ENCODE results near the gene XYLT2. TPM values are rescaled to one million over a fixed set of nuclear protein-coding genes. Genes with fewer than 3 reads are reported as not detected.

The XYLT2 gene
- total and polyA plus RNA-seq, 9 of the 15 experiments (the other 6 are each of a cell fraction or from before 2014, with no cell fraction given), result 0.63 to 9.1 (median 4.3) TPM

GRCh38 chr17:50371526-50371925, 25.6 kb downstream of the XYLT2 start:
- BruUV-seq (replicated peaks), result no TSS peak
- Histone ChIP-seq H3K36me3 (ENCODE audit: control insufficient read depth, insufficient read depth, low read length) (peaks cover 72% of the 10 kb centered on the region), H3K4me3 (peak overlapping the region; percentile 77; the same call in 1 of the 2 replicates), H3K27ac (ENCODE audit: extremely low read depth, low read depth, low read length) (no peak overlapping the region; the same call in 1 of the 3 replicates), H3K9ac (ENCODE audit: insufficient read depth in 1 of 2, low read depth in 2 of 2, low read length in 2 of 2) (peak overlapping the region in 1 of 2 experiments; percentile 98; a peak in 1 of 4 replicates), H3K27me3 (ENCODE audit: control insufficient read depth in 2 of 2, insufficient read depth in 2 of 2, low read length in 2 of 2) (no peaks in the 10 kb centered on the region), H4K20me1 (replicated peaks; ENCODE audit: control insufficient read depth, insufficient read depth, low read length) (0 out of 2 replicates have a peak, but pooled peaks cover 2% of the 10 kb centered on the region), H3K4me2 (ENCODE audit: insufficient read depth, low read length) (peak overlapping the region; percentile 99), H3K9me1 (ENCODE audit: control insufficient read depth, insufficient read depth, low read length) (no peaks in the 10 kb centered on the region), H3K9me3 (replicated peaks; ENCODE audit: control insufficient read depth, insufficient read depth, low read depth, low read length) (no peaks in the 10 kb centered on the region; the same call in 1 of the 2 replicates), H3K79me2 (ENCODE audit: control insufficient read depth, insufficient read depth, low read length) (peaks cover 40% of the 10 kb centered on the region), H3K4me1 (replicated peaks in 1 of 2; ENCODE audit: control insufficient read depth in 2 of 2, insufficient read depth in 2 of 2, low read length in 2 of 2) (peaks cover 5 to 8% of the 10 kb centered on the region in 2 experiments; a peak in 4 of 5 replicates), H2AFZ (ENCODE audit: low read depth, low read length) (no peak overlapping the region)
- POLR2A ChIA-PET, result interaction anchor here (0.6 to 2.5 kb wide), 6 partner anchors 9 to 18 kb away, joined by 3 to 22 read pairs (median 4); no protein-coding TSS in a partner anchor
- CTCF ChIA-PET (ENCODE audit: low intra/inter-chr PET ratio), result no interaction called here
- FAIRE-seq (no peak), DNase-seq (ENCODE audit: extremely low read depth in 1 of 4, low spot score in 3 of 4) (no peak), ATAC-seq (no peak)
- intact Hi-C loops (cut with micrococcal nuclease) (no loop called here), in situ Hi-C loops (cut with MboI) (no loop called here)
- no peak for TF ChIP-seq CHCHD3 (CRISPR knock-in tag; IDR thresholded peaks at IDR 0.05)
- TF ChIP-seq ARHGAP35 (IDR thresholded peaks at IDR 0.05; ENCODE audit: partially characterized antibody), result no peak
- no peak for TF ChIP-seq ATF1 (CRISPR knock-in tag; IDR thresholded peaks at IDR 0.05)
- no peak for TF ChIP-seq ATF1 (tag; IDR thresholded peaks at IDR 0.05)
- TF ChIP-seq ZKSCAN1 (IDR thresholded peaks at IDR 0.05; ENCODE audit: low read depth, low read length), result no peak
- no peak for TF ChIP-seq ZNF668 (CRISPR knock-in tag; IDR thresholded peaks at IDR 0.05)
- TF ChIP-seq FOXP1 (CRISPR knock-in tag; IDR thresholded peaks at IDR 0.05), result no peak
- no peak for TF ChIP-seq ETS2 (tag; IDR thresholded peaks at IDR 0.05; ENCODE audit: borderline replicate concordance, poor library complexity, severe bottlenecking)
- no peak for TF ChIP-seq CSDE1 (IDR thresholded peaks at IDR 0.05)
- no peak for TF ChIP-seq WHSC1 (IDR thresholded peaks at IDR 0.05; ENCODE audit: low read length)
- TF ChIP-seq YY1 (IDR thresholded peaks at IDR 0.05; ENCODE audit: borderline replicate concordance in 1 of 3, control insufficient read depth in 1 of 3, extremely low read depth in 1 of 3, insufficient read depth in 3 of 3, insufficient read length in 1 of 3, insufficient replicate concordance in 2 of 3, low read depth in 1 of 3, low read length in 2 of 3), result no peak
- TF ChIP-seq, protein P1, sequence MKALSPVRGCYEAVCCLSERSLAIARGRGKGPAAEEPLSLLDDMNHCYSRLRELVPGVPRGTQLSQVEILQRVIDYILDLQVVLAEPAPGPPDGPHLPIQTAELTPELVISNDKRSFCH (CRISPR knock-in tag; IDR thresholded peaks at IDR 0.05), result no peak
- TF ChIP-seq, protein P1 (tag; IDR thresholded peaks at IDR 0.05), result no peak
- TF ChIP-seq, protein P2, sequence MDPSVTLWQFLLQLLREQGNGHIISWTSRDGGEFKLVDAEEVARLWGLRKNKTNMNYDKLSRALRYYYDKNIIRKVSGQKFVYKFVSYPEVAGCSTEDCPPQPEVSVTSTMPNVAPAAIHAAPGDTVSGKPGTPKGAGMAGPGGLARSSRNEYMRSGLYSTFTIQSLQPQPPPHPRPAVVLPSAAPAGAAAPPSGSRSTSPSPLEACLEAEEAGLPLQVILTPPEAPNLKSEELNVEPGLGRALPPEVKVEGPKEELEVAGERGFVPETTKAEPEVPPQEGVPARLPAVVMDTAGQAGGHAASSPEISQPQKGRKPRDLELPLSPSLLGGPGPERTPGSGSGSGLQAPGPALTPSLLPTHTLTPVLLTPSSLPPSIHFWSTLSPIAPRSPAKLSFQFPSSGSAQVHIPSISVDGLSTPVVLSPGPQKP (CRISPR knock-in tag; IDR thresholded peaks at IDR 0.05), result no peak
- no peak for TF ChIP-seq CHD1 (IDR thresholded peaks at IDR 0.05; ENCODE audit: low read length)
- 100% methylated on average over 2 of the region's 2 CpGs for WGBS (ENCODE audit: insufficient coverage, low coverage, missing lambda C conversion rate)

Data from K562 (cell line).